Endothelial cell of umbilical vein (primary cell): ENCODE measurements around the gene POU6F2. TPM values are rescaled to one million over a fixed set of nuclear protein-coding genes. Genes with fewer than 3 reads are reported as not detected.

Experiments used
- BruUV-seq: library from RNA; stranded (reverse); fragments of 400-500 nt; replicated peaks from 2 replicates; lab custom pipeline; 2021; lab: Mats Ljungman, UMichigan
- CTCF ChIA-PET: fragments of 300-600, 350-600 bp; sonication (Branson Sonifier 250); formaldehyde crosslinking; loops from one replicate; lab custom pipeline; 2021; ENCODE audit warnings: antibody characterized with exemption, inconsistent platforms; lab: Charles Lee
- POLR2A ChIA-PET: fragments of 300-600, 350-600 bp; sonication (Branson Sonifier 250); formaldehyde crosslinking; loops from one replicate; lab custom pipeline; 2021; ENCODE audit warnings: antibody characterized with exemption, inconsistent platforms; lab: Charles Lee
- DNase-seq: peaks from one replicate; pipeline ENCODE4 v3.0.0-alpha.2; 2011; ENCODE audit warnings: low read depth, low spot score
- FAIRE-seq: peaks from 2 replicates; lab custom pipeline; 2011; peaks lifted over from hg19 to GRCh38; lab: Jason Lieb, UNC
- H2AFZ ChIP-seq: 2 replicates; pipeline ENCODE4 v1.6.0; 2012; ENCODE audit warnings: low read depth, low read length, control low read depth, inconsistent platforms
- H3K27ac ChIP-seq: 2 replicates; pipeline ENCODE4 v1.5.1; 2011; ENCODE audit warnings: low read depth, mild to moderate bottlenecking, control low read depth, low read length, moderate library complexity; ENCODE audit not compliant: insufficient read depth
- H3K27me3 ChIP-seq, 2 experiments: 2 replicates each; pipeline versions ENCODE4 v1.6.0 to v1.6.1; 2011; ENCODE audit warnings: low read length in 2 of 2, mixed read lengths in 1 of 2; ENCODE audit not compliant: control insufficient read depth in 2 of 2, insufficient read depth in 2 of 2
- H3K36me3 ChIP-seq, 2 experiments: 2 replicates in 1 of 2; 3 replicates in 1 of 2; pipeline ENCODE4 v1.5.1; 2011; ENCODE audit warnings: low read length in 2 of 2, mild to moderate bottlenecking in 1 of 2, moderate library complexity in 1 of 2; ENCODE audit not compliant: control insufficient read depth in 2 of 2, insufficient read depth in 2 of 2; ENCODE audit errors: extremely low read depth in 1 of 2
- H3K4me1 ChIP-seq: 3 replicates; pipeline ENCODE4 v1.5.1; 2011; ENCODE audit warnings: mild to moderate bottlenecking, low read length; ENCODE audit not compliant: control insufficient read depth, insufficient read depth; ENCODE audit errors: extremely low read depth
- H3K4me2 ChIP-seq: 2 replicates; pipeline ENCODE4 v1.6.1; 2011; ENCODE audit warnings: low read length, control low read depth, mixed read lengths; ENCODE audit not compliant: insufficient read depth
- H3K4me3 ChIP-seq, 3 experiments: fragments of 200-600 bp in 1 of 3; sonication (generic), shearing (Covaris generic) in 1 of 3; replicated peaks in 1 of 3; 2 replicates each; pipeline ENCODE4 v1.5.1; 2011 to 2016; ENCODE audit warnings: control low read depth in 3 of 3, low read length in 3 of 3, mild to moderate bottlenecking in 2 of 3, inconsistent platforms in 1 of 3, low read depth in 1 of 3, moderate library complexity in 1 of 3; ENCODE audit not compliant: insufficient read depth in 1 of 3
- H3K79me2 ChIP-seq: 2 replicates; pipeline ENCODE4 v1.6.0; 2012; ENCODE audit warnings: low read length, inconsistent platforms; ENCODE audit not compliant: control insufficient read depth, insufficient read depth
- H3K9ac ChIP-seq: replicated peaks from 2 replicates; pipeline ENCODE3; 2011; ENCODE audit warnings: low read length, control low read depth; ENCODE audit not compliant: insufficient read depth; ENCODE audit errors: extremely low read depth
- H3K9me1 ChIP-seq: replicated peaks from 3 replicates; pipeline ENCODE4 v1.6.0; 2011; ENCODE audit warnings: mild to moderate bottlenecking, low read length; ENCODE audit not compliant: control insufficient read depth, insufficient read depth; ENCODE audit errors: extremely low read depth
- H3K9me3 ChIP-seq: replicated peaks from 2 replicates; pipeline ENCODE4 v1.5.1; 2012; ENCODE audit warnings: low read length, inconsistent platforms; ENCODE audit not compliant: control insufficient read depth, insufficient read depth
- H4K20me1 ChIP-seq: replicated peaks from 2 replicates; pipeline ENCODE3; 2011; ENCODE audit warnings: mild to moderate bottlenecking, low read length; ENCODE audit not compliant: control insufficient read depth, insufficient read depth; ENCODE audit errors: extremely low read depth
- CTCF ChIP-seq, 2 donors: IDR thresholded peaks; 1 replicate in 1 of 2; 2 replicates in 1 of 2; pipeline ENCODE4 v1.5.1; 2011; ENCODE audit warnings: low read length in 2 of 2, mild to moderate bottlenecking in 2 of 2, moderate library complexity in 2 of 2, control low read depth in 1 of 2, inconsistent platforms in 1 of 2, low read depth in 1 of 2; ENCODE audit not compliant: insufficient read depth in 1 of 2; ENCODE audit errors: extremely low read depth in 1 of 2
- EZH2 ChIP-seq: IDR thresholded peaks from 2 replicates; pipeline ENCODE4 v1.6.1; 2012; ENCODE audit warnings: borderline replicate concordance, low read depth, mild to moderate bottlenecking, moderate library complexity, low read length, inconsistent platforms; ENCODE audit not compliant: severe bottlenecking
- FOS ChIP-seq: IDR thresholded peaks from 2 replicates; pipeline ENCODE4 v1.6.1; 2011; ENCODE audit warnings: mild to moderate bottlenecking, low read length, moderate library complexity, borderline replicate concordance; ENCODE audit not compliant: insufficient read depth
- GATA2 ChIP-seq: IDR thresholded peaks from 2 replicates; pipeline ENCODE4 v1.7.0; 2011; ENCODE audit warnings: low read depth, mild to moderate bottlenecking, moderate library complexity, mixed read lengths, low read length; ENCODE audit not compliant: insufficient read length, insufficient read depth
- JUN ChIP-seq: IDR thresholded peaks from 2 replicates; pipeline ENCODE4 v1.6.1; 2011; ENCODE audit warnings: borderline replicate concordance, low read depth; ENCODE audit not compliant: insufficient read length, insufficient read depth
- MAX ChIP-seq: IDR thresholded peaks from 2 replicates; pipeline ENCODE4 v1.6.1; 2011; ENCODE audit not compliant: insufficient read depth, insufficient read length
- MYC ChIP-seq: IDR thresholded peaks from one replicate; pipeline ENCODE4 v1.6.1; 2011; ENCODE audit warnings: mild to moderate bottlenecking, low read depth, low read length
- POLR2A ChIP-seq: IDR thresholded peaks from 2 replicates; pipeline ENCODE4 v1.6.1; 2012; ENCODE audit warnings: low read depth, mild to moderate bottlenecking, control low read depth, low read length
- POLR2AphosphoS5 ChIP-seq: IDR thresholded peaks from 2 replicates; pipeline ENCODE4 v1.6.1; 2012; ENCODE audit warnings: low read depth, mild to moderate bottlenecking, control low read depth, low read length, moderate library complexity; ENCODE audit not compliant: insufficient read depth
- dilution Hi-C: fragments of 300-500 bp; cut with MboI; formaldehyde crosslinking; loops from one replicate; pipeline ENCODE4 v1.15.0; 2019; ENCODE audit warnings: low sequenced_read_pairs; ENCODE audit not compliant: extremely low pct_ligation_motif_present
- intact Hi-C: fragments of 100-400 bp; cut with micrococcal nuclease; formaldehyde crosslinking; loops from one replicate; pipeline ENCODE4 v1.10.0; 2022
- polyA plus RNA-seq, 4 experiments: library from polyadenylated mRNA; depleted of rRNA in 3 of 4; stranded (reverse) in 3 of 4; unstranded in 1 of 4; fragments of >200 nt; gene quantifications; 2 replicates each; pipeline versions ENCODE4 v1.2.1 to v1.2.3, GENCODE V29; 2011 to 2012; ENCODE audit warnings: missing spikeins in 1 of 4
- total RNA-seq: library from RNA; stranded (reverse); gene quantifications from 2 replicates; pipeline ENCODE4 v1.2.3, GENCODE V29; 2021

POU6F2 gene
- total and polyA plus RNA-seq, 2 donors (not counting 3 experiments of a cell fraction or from before 2014, with no cell fraction given), result 0.29 TPM; not detected in 1

- DNase-seq (no peak), FAIRE-seq (no peak)
- Histone ChIP-seq H3K9ac (no peak overlapping the region), H3K4me2 (no peak overlapping the region), H3K4me3 (no peak overlapping the region), H4K20me1 (no peaks in the 10 kb centered on the region), H2AFZ (no peak overlapping the region), H3K27me3 (no peaks in the 10 kb centered on the region), H3K27ac (no peak overlapping the region), H3K4me1 (no peaks in the 10 kb centered on the region), H3K79me2 (no peaks in the 10 kb centered on the region), H3K9me3 (no peaks in the 10 kb centered on the region), H3K9me1 (no peaks in the 10 kb centered on the region), H3K36me3 (no peaks in the 10 kb centered on the region)
- CTCF ChIA-PET, result no interaction called here
- POLR2A ChIA-PET, result no interaction called here
- dilution Hi-C loops, result no loop called here
- intact Hi-C loops, result no loop called here
- TF ChIP-seq MAX, result no peak
- no peak for TF ChIP-seq JUN
- TF ChIP-seq EZH2, result no peak
- BruUV-seq, result no TSS peak
Observed at GRCh38 chr7:39152701-39153100, 175.0 kb downstream of the POU6F2 start.

- Histone ChIP-seq H3K4me2 (no peak overlapping the region), H4K20me1 (no peaks in the 10 kb centered on the region), H3K27ac (no peak overlapping the region), H3K9me3 (no peaks in the 10 kb centered on the region), H3K9me1 (no peaks in the 10 kb centered on the region), H3K36me3 (no peaks in the 10 kb centered on the region), H2AFZ (no peak overlapping the region), H3K79me2 (no peaks in the 10 kb centered on the region), H3K9ac (no peak overlapping the region), H3K27me3 (no peaks in the 10 kb centered on the region), H3K4me1 (no peaks in the 10 kb centered on the region), H3K4me3 (no peak overlapping the region)
- intact Hi-C loops (no loop called here), dilution Hi-C loops (no loop called here)
- FAIRE-seq (no peak), DNase-seq (no peak)
- ChIA-PET POLR2A (no interaction called here), CTCF (no interaction called here)
- no peak for TF ChIP-seq EZH2
- TF ChIP-seq MAX, result no peak
- TF ChIP-seq POLR2A, result no peak
- no peak for TF ChIP-seq POLR2AphosphoS5
- no peak for TF ChIP-seq FOS
- TF ChIP-seq MYC, result no peak
- no peak for TF ChIP-seq CTCF (IDR thresholded peaks at IDR 0.05; ENCODE audit: extremely low read depth in 1 of 2, insufficient read depth in 1 of 2, low read depth in 1 of 2, low read length in 2 of 2)
- TF ChIP-seq GATA2, result no peak
- TF ChIP-seq JUN, result no peak
- BruUV-seq, result no TSS peak
Observed at GRCh38 chr7:39153113-39153512, 175.4 kb downstream of the POU6F2 start.
